Gastrocnemius medialis (tissue), 4 donors: ENCODE data around the gene ETV6. TPM values are rescaled to one million over a fixed set of nuclear protein-coding genes. Genes with fewer than 3 reads are reported as not detected.
"Not testable (repeated sequence)": the region's sequence is repeated elsewhere in the genome, so short reads cannot be mapped to it uniquely, and the experiment has no call there.

Experiments
- ATAC-seq, 2 donors: fragments of 150-250 bp; one replicate each; pipeline ENCODE4 v1.9.1; 2016
- DNase-seq, 2 donors: peaks; one replicate each; pipeline ENCODE4 v3.0.0-alpha.2; 2019
- H3K27ac ChIP-seq, 4 donors: fragments of 200-600 bp; sonication (generic); 1 replicate in 1 of 4; 2 replicates in 3 of 4; pipeline ENCODE4 v1.5.1; 2016 to 2018; ENCODE audit warnings: mild to moderate bottlenecking in 2 of 4, moderate library complexity in 1 of 4
- H3K27me3 ChIP-seq, 3 donors: fragments of 200-600 bp; sonication (generic) in 2 of 3; 1 replicate in 1 of 3; 2 replicates in 2 of 3; pipeline versions ENCODE4 v1.5.1 to v1.6.0; 2016 to 2019; ENCODE audit warnings: mild to moderate bottlenecking in 1 of 3, moderate library complexity in 1 of 3
- H3K36me3 ChIP-seq, 2 donors: fragments of 200-600 bp; sonication (generic) in 1 of 2; one replicate each; pipeline ENCODE4 v1.5.1; 2017 to 2018
- H3K4me1 ChIP-seq, 2 donors: fragments of 200-600 bp; sonication (generic) in 1 of 2; one replicate each; pipeline ENCODE4 v1.5.1; 2016 to 2017; ENCODE audit warnings: mild to moderate bottlenecking in 2 of 2
- H3K4me3 ChIP-seq, 4 donors: fragments of 200-600 bp; sonication (generic) in 3 of 4; 1 replicate in 1 of 4; 2 replicates in 3 of 4; pipeline ENCODE4 v1.5.1; 2016 to 2019; ENCODE audit warnings: mild to moderate bottlenecking in 2 of 4
- H3K9me3 ChIP-seq, 3 donors: fragments of 200-600 bp; sonication (generic) in 2 of 3; 1 replicate in 1 of 3; 2 replicates in 2 of 3; pipeline ENCODE4 v1.5.1; 2016 to 2019
- POLR2A ChIP-seq, 2 donors: fragments of 450-650 bp; IDR thresholded peaks; one replicate each; pipeline ENCODE4 v1.6.1; 2017; ENCODE audit warnings: antibody characterized with exemption in 2 of 2, mild to moderate bottlenecking in 2 of 2, moderate library complexity in 2 of 2
- in situ Hi-C, 4 donors: fragments of 200-750 bp; cut with MboI; loops; one replicate each; pipeline versions ENCODE4 v1.15.0 to v1.8.0; 2017; ENCODE audit warnings: low sequenced_read_pairs in 4 of 4
- intact Hi-C: fragments of 100-400 bp; cut with DNase I; formaldehyde crosslinking; loops from one replicate; pipeline ENCODE4 v1.15.1; 2023; ENCODE audit warnings: low total_unique reads
- total RNA-seq, 4 donors: library from RNA; depleted of rRNA; stranded (reverse); fragments of >200 nt; gene quantifications; one replicate each; pipeline versions ENCODE4 v1.1.0 to v1.2.3, GENCODE V29; 2016
- TF ChIP-seq, protein P1 (sequence below), 5 experiments: fragments of 450-650 bp in 3 of 5; fragments of 200-600 bp in 2 of 5; sonication (generic) in 2 of 5; IDR thresholded peaks in 4 of 5; conservative IDR thresholded peaks in 1 of 5; 1 replicate in 4 of 5; 2 replicates in 1 of 5; pipeline ENCODE4 v1.5.1; 2016 to 2019; ENCODE audit warnings: antibody characterized with exemption in 5 of 5, mild to moderate bottlenecking in 3 of 5, moderate library complexity in 3 of 5

ETV6 gene
- total RNA-seq, 4 donors from 2014 or later, result 2.8 to 5.9 (median 3.3) TPM

DNA sequence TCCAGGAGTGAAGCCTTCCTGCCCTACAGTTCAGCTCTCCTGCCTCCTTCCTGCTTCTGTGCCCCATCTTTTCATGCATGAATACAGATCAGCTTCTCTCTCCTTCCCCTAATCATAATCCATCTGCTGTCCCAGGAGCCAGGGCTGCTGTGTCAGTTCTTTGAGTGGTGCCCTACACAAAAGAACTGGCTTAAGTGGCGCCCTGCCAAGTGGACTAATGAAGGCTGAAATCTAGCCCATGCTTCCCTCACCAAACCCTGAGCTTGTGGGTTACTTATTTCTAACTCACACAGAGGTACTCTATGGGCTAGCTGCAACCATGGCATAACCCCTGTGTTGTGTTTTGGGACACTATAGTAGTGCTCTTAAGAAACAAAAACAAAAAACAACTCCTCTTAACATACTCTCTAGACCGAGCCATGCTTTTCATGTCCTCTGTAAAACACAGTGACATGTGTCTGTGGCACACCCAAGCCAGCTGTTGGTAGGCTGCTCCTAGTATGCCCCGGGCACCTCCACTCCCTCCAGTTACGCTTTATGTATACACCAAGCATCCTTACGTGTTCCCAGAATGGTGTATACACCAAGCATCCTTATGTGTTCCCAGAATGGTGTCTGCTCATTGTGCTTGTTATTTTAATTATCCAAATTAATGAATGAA lies 19.3 kb upstream of the ETV6 start:
- no peaks in the 10 kb centered on the region for H3K36me3 ChIP-seq
- DNase-seq (no peak), ATAC-seq (no peak)
- H3K4me1 ChIP-seq, result no peaks in the 10 kb centered on the region
- intact Hi-C loops (no loop called here), in situ Hi-C loops (no loop called here)
- no peaks in the 10 kb centered on the region for H3K9me3 ChIP-seq
- TF ChIP-seq, protein P1, sequence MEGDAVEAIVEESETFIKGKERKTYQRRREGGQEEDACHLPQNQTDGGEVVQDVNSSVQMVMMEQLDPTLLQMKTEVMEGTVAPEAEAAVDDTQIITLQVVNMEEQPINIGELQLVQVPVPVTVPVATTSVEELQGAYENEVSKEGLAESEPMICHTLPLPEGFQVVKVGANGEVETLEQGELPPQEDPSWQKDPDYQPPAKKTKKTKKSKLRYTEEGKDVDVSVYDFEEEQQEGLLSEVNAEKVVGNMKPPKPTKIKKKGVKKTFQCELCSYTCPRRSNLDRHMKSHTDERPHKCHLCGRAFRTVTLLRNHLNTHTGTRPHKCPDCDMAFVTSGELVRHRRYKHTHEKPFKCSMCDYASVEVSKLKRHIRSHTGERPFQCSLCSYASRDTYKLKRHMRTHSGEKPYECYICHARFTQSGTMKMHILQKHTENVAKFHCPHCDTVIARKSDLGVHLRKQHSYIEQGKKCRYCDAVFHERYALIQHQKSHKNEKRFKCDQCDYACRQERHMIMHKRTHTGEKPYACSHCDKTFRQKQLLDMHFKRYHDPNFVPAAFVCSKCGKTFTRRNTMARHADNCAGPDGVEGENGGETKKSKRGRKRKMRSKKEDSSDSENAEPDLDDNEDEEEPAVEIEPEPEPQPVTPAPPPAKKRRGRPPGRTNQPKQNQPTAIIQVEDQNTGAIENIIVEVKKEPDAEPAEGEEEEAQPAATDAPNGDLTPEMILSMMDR (IDR thresholded peaks at IDR 0.05 in 4 of 5, conservative IDR thresholded peaks at IDR 0.05 in 1 of 5), result no peak
- no peak for TF ChIP-seq POLR2A (IDR thresholded peaks at IDR 0.05)
- H3K4me3 ChIP-seq, result no peak overlapping the region
- no peak overlapping the region for H3K27ac ChIP-seq
- H3K27me3 ChIP-seq, result no peaks in the 10 kb centered on the region

DNA sequence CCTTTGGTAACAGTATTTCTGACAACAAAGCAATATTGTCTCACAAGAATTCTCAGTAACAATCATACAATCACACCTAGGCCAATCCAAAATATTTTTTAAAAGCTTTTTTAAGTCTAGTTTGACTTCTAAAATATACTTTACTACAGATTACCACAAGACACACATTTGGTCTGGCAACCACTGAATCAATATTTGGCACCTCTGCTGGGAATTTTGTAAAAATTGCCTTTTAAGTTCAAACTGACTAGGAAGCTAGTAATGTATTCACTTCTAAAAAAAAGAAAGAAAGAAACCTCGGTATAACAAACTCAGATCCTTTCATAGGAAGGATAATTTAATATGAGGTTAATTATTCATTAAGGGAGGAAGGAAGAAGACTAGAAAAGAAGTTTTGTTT lies 18.2 kb upstream of the ETV6 start:
- H3K9me3 ChIP-seq, result no peaks in the 10 kb centered on the region
- H3K27me3 ChIP-seq, result no peaks in the 10 kb centered on the region
- no peaks in the 10 kb centered on the region for H3K36me3 ChIP-seq
- no peaks in the 10 kb centered on the region for H3K4me1 ChIP-seq
- ATAC-seq (no peak), DNase-seq (no peak)
- TF ChIP-seq, protein P1 (IDR thresholded peaks at IDR 0.05 in 4 of 5, conservative IDR thresholded peaks at IDR 0.05 in 1 of 5), result no peak
- TF ChIP-seq POLR2A (IDR thresholded peaks at IDR 0.05), result no peak
- H3K4me3 ChIP-seq, result no peak overlapping the region
- intact Hi-C loops (no loop called here), in situ Hi-C loops (no loop called here)
- no peak overlapping the region for H3K27ac ChIP-seq

- in situ Hi-C loops, DNase-seq, H3K36me3 ChIP-seq, H3K4me1 ChIP-seq, H3K27ac ChIP-seq, H3K4me3 ChIP-seq, intact Hi-C loops, H3K27me3 ChIP-seq, H3K9me3 ChIP-seq, ATAC-seq: not testable (repeated sequence)
Measured at GRCh38 chr12:11631881-11632280, 17.6 kb upstream of the ETV6 start.

DNA sequence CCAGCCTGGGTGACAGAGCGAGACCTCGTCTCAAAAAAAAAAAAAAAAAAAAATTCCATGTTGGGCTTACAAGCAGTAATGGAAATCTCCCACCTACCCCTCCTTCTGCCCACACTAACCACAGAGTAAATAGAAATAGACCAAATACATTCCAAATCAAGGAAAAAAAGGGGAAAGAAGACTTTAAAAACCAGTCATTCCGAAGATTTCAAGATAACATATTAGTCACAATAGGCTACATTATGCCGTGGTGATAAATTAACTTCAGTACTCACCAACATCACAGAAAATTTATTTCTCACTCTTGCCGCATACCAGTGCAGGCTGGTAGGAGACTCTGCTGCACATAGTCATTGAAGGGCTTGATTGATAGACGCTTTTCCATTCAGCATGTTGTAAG lies 15.5 kb upstream of the ETV6 start:
- in situ Hi-C loops (no loop called here), intact Hi-C loops (no loop called here)
- no peak for ATAC-seq

GRCh38 chr12:11635341-11635740 lies 14.1 kb upstream of the ETV6 start:
- no peaks in the 10 kb centered on the region for H3K9me3 ChIP-seq
- H3K4me1 ChIP-seq, result no peaks in the 10 kb centered on the region
- TF ChIP-seq, protein P1 (IDR thresholded peaks at IDR 0.05 in 4 of 5, conservative IDR thresholded peaks at IDR 0.05 in 1 of 5), result no peak
- DNase-seq (no peak), ATAC-seq (no peak)
- intact Hi-C loops, result no loop called here
- no peaks in the 10 kb centered on the region for H3K36me3 ChIP-seq
- H3K4me3 ChIP-seq, result no peak overlapping the region
- no peaks in the 10 kb centered on the region for H3K27me3 ChIP-seq
- in situ Hi-C loops, result no loop called here
- H3K27ac ChIP-seq, result no peak overlapping the region

More for the DNA sequence above, 15.5 kb upstream of the ETV6 start:
- no peak for TF ChIP-seq POLR2A (IDR thresholded peaks at IDR 0.05)
- TF ChIP-seq, protein P1 (IDR thresholded peaks at IDR 0.05 in 4 of 5, conservative IDR thresholded peaks at IDR 0.05 in 1 of 5), result no peak
- Histone ChIP-seq H3K27me3 (no peaks in the 10 kb centered on the region), H3K36me3 (no peaks in the 10 kb centered on the region), H3K4me1 (no peaks in the 10 kb centered on the region), H3K27ac (no peak overlapping the region), H3K9me3 (no peaks in the 10 kb centered on the region), H3K4me3 (no peak overlapping the region)
- no peak for DNase-seq
